Activated CD4-positive, alpha-beta T cell treated with anti-CD3 and anti-CD28 coated beads, Interleukin-2, amount 10 ng/mL, durations not matched to agents 7 days and 5 days (primary cell): ENCODE measurements around the gene DPP10. TPM values are rescaled to one million over a fixed set of nuclear protein-coding genes. Genes with fewer than 3 reads are reported as not detected.

Source experiments
- CTCF ChIA-PET: fragments of 350-600 bp; sonication (Branson Sonifier 250); formaldehyde crosslinking; loops from one replicate; lab custom pipeline; 2021; ENCODE audit warnings: antibody characterized with exemption; lab: Charles Lee
- POLR2A ChIA-PET: fragments of 350-600 bp; sonication (Branson Sonifier 250); formaldehyde crosslinking; loops from one replicate; lab custom pipeline; 2021; ENCODE audit warnings: antibody characterized with exemption; lab: Charles Lee
- DNase-seq: peaks from one replicate; pipeline ENCODE4 v3.0.0-alpha.2; 2020
- H3K27ac Mint-ChIP-seq: one replicate; pipeline ENCODE4 v1.8.0; 2021; ENCODE audit warnings: mild to moderate bottlenecking, moderate library complexity, mixed read lengths
- H3K27me3 Mint-ChIP-seq: one replicate; pipeline ENCODE4 v1.8.0; 2021; ENCODE audit warnings: mixed read lengths
- H3K36me3 Mint-ChIP-seq: one replicate; pipeline ENCODE4 v1.8.0; 2021; ENCODE audit warnings: low read depth, mixed read lengths
- H3K4me1 Mint-ChIP-seq: one replicate; pipeline ENCODE4 v1.8.0; 2021; ENCODE audit warnings: mixed read lengths
- H3K4me3 Mint-ChIP-seq: one replicate; pipeline ENCODE4 v1.8.0; 2021; ENCODE audit warnings: mild to moderate bottlenecking, moderate library complexity, mixed read lengths
- H3K9me3 Mint-ChIP-seq: one replicate; pipeline ENCODE4 v1.8.0; 2021; ENCODE audit warnings: mixed read lengths
- total RNA-seq, 2 experiments: library from RNA; stranded (reverse); gene quantifications; one replicate each; pipeline ENCODE4 v1.2.3, GENCODE V29; 2021

Gene DPP10
- total RNA-seq, 2 experiments from 2014 or later: not detected

DNA sequence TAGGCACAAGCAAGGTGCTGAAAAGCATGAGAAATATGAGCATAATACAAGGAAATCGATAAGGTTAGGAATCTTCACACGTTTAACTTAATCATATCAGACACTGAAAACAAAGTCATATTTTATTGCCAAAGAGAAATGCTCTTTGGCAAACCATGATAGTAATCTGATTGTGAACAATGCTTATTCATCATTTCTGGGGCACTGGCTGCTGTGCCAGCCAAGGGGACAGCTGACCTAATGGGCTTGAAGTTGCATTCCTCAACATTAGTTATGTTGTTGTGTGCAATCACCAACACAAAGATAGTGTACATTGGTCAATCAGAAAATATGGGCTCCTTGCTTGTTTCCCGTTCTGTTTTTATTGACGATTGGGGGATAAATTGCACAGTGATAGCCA lies 83.5 kb downstream of the DPP10 start:
- H3K36me3 Mint-ChIP-seq: no peaks in the 10 kb centered on the region
- H3K4me3 Mint-ChIP-seq: no peak overlapping the region
- H3K9me3 Mint-ChIP-seq: no peaks in the 10 kb centered on the region
- H3K4me1 Mint-ChIP-seq: no peaks in the 10 kb centered on the region
- no peak for DNase-seq
- H3K27me3 Mint-ChIP-seq: no peaks in the 10 kb centered on the region
- ChIA-PET CTCF (no interaction called here), POLR2A (no interaction called here)
- no peak overlapping the region for H3K27ac Mint-ChIP-seq

DNA sequence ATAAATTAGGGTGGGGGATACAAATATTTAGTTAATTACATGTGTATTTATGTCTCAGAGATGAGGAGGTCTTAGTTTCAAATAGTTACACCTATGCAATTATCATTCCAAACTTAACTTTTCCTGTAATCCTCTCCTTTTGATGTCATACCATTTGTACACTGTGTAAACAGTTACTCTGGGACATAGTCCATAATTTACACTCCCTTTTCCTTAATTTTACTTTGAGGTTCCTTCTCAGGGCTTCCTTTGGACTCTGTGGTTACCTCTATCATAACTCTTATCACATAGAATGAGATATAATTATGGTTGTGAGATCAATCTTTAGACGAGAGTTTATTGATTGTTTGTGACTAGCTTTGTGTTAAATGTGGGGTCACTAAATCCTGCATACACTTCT lies 84.4 kb downstream of the DPP10 start:
- CTCF ChIA-PET: no interaction called here
- H3K27me3 Mint-ChIP-seq: no peaks in the 10 kb centered on the region
- DNase-seq: no peak
- no peaks in the 10 kb centered on the region for H3K9me3 Mint-ChIP-seq
- no peaks in the 10 kb centered on the region for H3K4me1 Mint-ChIP-seq
- H3K27ac Mint-ChIP-seq: no peak overlapping the region
- no peak overlapping the region for H3K4me3 Mint-ChIP-seq
- POLR2A ChIA-PET: no interaction called here
- no peaks in the 10 kb centered on the region for H3K36me3 Mint-ChIP-seq

DNA sequence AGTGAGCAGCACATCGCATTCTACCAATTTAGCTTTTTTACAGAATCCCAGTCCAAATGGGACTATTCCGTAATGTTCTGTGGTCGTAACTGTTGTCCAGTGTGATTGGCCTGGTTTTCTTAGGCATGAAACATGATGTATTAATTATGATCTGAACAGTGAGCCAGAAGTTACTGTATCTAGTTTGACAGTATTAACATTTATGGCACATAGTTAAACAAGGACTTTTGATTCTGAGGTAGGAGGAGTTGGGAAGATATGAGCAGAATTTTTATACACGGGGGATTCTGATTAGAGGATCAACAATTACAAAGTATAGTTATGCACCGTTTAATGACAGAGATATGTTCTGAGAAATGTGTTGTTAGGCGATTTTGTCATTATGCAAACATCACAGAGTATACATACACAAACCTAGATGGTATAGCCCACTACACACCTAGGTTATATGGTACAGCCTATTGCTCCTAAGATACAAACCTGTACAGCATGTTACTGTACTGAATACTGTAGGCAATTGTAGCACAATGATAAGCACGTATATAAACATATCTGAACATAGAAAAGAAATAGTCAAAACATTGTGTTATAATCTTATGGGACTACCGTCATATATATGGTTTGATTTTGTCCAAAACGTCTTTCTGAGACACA lies 85.0 kb downstream of the DPP10 start:
- Mint-ChIP-seq H3K4me1 (no peaks in the 10 kb centered on the region), H3K4me3 (no peak overlapping the region)
- POLR2A ChIA-PET: no interaction called here

DNA sequence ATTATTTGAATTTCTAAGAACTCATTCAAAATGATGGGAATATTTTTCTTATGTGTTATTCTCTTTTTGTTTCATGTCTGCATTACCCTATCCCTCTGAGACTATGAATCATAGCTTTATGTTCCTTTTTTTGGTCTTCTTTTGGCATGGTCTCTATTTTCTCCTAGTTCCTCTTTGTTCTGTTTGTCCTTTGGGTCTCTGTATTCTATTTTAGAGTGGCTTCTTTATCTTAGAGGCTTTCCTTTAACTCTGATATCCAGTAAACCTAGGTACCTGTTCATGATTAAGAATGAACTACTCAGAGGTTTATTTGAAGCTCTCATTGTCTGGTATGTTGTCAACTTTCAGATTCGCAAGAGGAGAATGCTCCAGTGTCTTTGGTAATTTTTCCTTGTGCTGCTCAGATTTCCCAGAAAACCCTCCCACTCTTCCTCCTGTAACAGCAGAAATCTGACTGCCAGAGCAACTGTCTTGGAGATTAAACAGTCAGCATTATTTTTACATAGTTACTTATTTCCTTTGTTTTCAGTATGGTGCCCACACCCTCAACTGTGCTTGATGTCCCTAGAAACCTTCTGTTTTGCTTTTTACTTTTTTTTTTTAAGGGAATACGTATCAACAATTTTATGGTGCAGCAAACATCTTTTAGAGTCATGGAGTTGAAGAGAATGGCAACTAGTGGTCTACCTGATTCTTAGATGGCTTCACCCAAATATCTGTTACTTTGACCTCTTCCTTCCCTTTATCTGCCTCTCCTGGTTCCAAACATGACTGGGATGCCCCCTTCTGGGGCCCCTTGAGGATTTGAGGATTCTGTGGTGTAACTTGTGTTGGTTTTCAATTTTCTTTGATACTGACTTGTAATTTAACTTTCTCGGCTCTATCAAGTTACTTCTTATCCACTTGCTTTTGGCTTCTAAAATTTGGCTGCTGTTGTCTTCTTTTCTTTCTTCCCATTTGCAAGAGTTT lies 92.0 kb downstream of the DPP10 start:
- no peak overlapping the region for H3K27ac Mint-ChIP-seq
- POLR2A ChIA-PET: no interaction called here
- no peaks in the 10 kb centered on the region for H3K4me1 Mint-ChIP-seq
- no peaks in the 10 kb centered on the region for H3K36me3 Mint-ChIP-seq
- peaks cover 6% of the 10 kb centered on the region for H3K27me3 Mint-ChIP-seq
- CTCF ChIA-PET: interaction anchor here (0.6 kb wide), 1 partner anchor 147 kb away, joined by 3 read pairs; no protein-coding TSS in a partner anchor
- H3K9me3 Mint-ChIP-seq: no peaks in the 10 kb centered on the region
- H3K4me3 Mint-ChIP-seq: no peak overlapping the region
- no peak for DNase-seq

More for the DNA sequence above, 85.0 kb downstream of the DPP10 start:
- no peaks in the 10 kb centered on the region for H3K9me3 Mint-ChIP-seq
- CTCF ChIA-PET: no interaction called here
- no peak overlapping the region for H3K27ac Mint-ChIP-seq
- H3K36me3 Mint-ChIP-seq: no peaks in the 10 kb centered on the region
- DNase-seq: no peak
- H3K27me3 Mint-ChIP-seq: no peaks in the 10 kb centered on the region

DNA sequence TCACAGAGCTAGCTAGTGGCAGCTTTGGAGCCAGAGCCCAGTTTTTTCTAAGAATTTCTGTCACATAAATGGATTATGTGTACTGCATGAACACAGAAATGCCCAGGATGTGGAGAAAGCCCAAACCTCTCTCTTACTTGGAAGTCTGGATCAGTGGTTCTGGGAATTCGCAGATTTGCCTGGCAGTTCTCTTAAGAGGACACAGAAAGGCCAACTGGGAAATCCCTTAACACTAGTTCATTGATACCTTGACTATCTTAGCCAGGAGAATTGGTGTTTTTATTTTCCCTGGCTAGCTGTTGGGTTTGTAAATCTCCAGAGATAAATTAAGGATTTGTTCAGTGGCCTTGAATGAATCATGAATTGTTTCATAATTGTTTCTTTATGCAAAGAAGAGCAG lies 95.3 kb downstream of the DPP10 start:
- CTCF ChIA-PET: no interaction called here
- Mint-ChIP-seq H3K9me3 (no peaks in the 10 kb centered on the region), H3K27me3 (peaks cover 6% of the 10 kb centered on the region), H3K36me3 (no peaks in the 10 kb centered on the region), H3K27ac (no peak overlapping the region), H3K4me3 (no peak overlapping the region), H3K4me1 (no peaks in the 10 kb centered on the region)
- POLR2A ChIA-PET: no interaction called here
- no peak for DNase-seq

DNA sequence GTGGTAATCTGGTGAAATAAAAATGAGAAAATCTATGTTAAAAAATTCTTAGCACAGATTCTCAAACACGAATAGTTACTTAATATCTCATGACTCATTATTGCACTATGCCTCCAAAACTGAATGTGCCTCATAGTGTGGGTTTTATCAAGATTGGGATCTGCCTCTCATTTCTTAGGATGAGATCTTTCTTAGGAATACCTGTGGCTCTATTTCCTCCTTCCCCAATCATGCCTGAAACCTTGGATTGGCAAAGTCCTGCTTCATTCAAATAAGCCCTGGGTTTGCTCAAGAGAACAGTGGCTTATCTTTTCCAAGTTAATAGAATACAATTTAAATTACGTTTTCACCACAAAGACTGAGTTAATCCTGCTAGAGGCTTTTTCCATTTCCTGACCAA lies 100.3 kb downstream of the DPP10 start:
- H3K36me3 Mint-ChIP-seq: no peaks in the 10 kb centered on the region
- H3K9me3 Mint-ChIP-seq: no peaks in the 10 kb centered on the region
- no peak overlapping the region for H3K4me3 Mint-ChIP-seq
- ChIA-PET CTCF (no interaction called here), POLR2A (no interaction called here)
- H3K27ac Mint-ChIP-seq: no peak overlapping the region
- no peaks in the 10 kb centered on the region for H3K4me1 Mint-ChIP-seq
- no peak for DNase-seq
- H3K27me3 Mint-ChIP-seq: peaks cover 5% of the 10 kb centered on the region

DNA sequence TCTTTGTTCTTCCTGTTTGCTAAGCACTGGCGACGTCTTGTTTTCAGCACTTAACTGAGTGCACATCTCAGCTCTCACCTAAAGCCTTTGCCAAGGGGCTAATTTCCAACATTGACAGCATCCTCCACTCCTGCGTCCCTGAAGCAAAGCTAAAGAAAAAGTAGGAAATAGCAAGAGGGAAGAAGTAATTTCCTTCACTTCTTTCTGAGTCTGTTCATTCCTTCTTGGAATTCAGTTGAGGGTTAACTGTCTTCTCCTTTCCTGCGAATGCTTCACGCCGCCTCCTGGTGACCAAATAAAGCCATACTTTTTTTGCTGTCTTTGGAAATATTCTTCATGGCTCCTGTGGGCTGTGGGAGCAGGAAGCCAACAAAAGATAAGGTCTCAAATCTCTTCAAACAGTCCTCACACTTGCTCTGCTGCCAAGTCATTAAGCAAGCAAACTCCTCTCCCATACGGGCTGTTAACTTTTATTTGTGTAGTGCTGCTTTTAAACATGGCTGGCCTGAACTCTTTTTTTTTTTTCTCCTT lies 100.9 kb downstream of the DPP10 start:
- no peak overlapping the region for H3K27ac Mint-ChIP-seq

DNA sequence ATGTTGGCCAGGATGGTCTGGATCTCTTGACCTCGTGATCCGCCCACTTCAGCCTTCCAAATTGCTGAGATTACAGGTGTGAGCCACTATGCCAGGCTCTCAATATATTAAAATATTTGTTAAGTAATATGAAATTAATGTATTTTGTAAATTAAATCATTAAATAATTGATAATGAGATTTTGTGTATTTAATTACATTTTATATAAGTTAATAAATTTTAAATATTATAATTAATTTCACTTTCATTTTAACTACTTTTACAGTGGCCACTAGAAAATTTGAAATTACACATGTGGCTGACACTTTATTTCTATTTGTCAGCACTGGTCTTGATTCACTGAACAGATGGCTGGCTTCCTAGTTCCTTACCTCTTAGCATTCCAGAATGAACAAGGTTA lies 102.6 kb downstream of the DPP10 start:
- Mint-ChIP-seq H3K4me1 (no peaks in the 10 kb centered on the region), H3K27ac (no peak overlapping the region), H3K27me3 (peaks cover 6% of the 10 kb centered on the region), H3K9me3 (no peaks in the 10 kb centered on the region), H3K36me3 (no peaks in the 10 kb centered on the region), H3K4me3 (no peak overlapping the region)
- ChIA-PET POLR2A (no interaction called here), CTCF (no interaction called here)
- no peak for DNase-seq

More for the DNA sequence above, 100.9 kb downstream of the DPP10 start:
- ChIA-PET CTCF (no interaction called here), POLR2A (no interaction called here)
- no peak overlapping the region for H3K4me3 Mint-ChIP-seq
- no peaks in the 10 kb centered on the region for H3K36me3 Mint-ChIP-seq
- no peaks in the 10 kb centered on the region for H3K9me3 Mint-ChIP-seq
- H3K4me1 Mint-ChIP-seq: no peaks in the 10 kb centered on the region
- DNase-seq: no peak
- peaks cover 5% of the 10 kb centered on the region for H3K27me3 Mint-ChIP-seq

DNA sequence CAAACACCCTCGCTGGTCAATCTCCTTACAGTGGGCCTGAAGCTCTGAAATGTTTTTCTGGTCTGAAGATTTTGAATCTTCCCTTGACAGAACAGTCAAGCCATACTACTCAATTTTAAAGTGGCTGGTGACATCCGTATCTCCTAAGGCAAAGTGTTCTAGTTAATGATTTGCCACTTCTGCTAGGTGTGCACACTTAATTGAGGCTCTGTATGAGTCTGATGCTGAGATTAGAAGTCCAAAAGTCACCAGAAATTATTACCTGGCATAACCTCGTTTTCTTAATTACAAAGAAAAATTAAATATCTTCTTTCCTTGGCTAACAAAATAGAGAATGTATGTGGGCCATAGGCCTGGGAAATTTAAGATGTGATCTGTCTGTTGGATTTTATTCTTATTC lies 104.1 kb downstream of the DPP10 start:
- no peaks in the 10 kb centered on the region for H3K9me3 Mint-ChIP-seq
- no peak overlapping the region for H3K27ac Mint-ChIP-seq
- H3K4me3 Mint-ChIP-seq: no peak overlapping the region
- DNase-seq: no peak
- H3K36me3 Mint-ChIP-seq: no peaks in the 10 kb centered on the region
- H3K4me1 Mint-ChIP-seq: no peaks in the 10 kb centered on the region
- H3K27me3 Mint-ChIP-seq: peaks cover 6% of the 10 kb centered on the region
- ChIA-PET POLR2A (no interaction called here), CTCF (no interaction called here)

DNA sequence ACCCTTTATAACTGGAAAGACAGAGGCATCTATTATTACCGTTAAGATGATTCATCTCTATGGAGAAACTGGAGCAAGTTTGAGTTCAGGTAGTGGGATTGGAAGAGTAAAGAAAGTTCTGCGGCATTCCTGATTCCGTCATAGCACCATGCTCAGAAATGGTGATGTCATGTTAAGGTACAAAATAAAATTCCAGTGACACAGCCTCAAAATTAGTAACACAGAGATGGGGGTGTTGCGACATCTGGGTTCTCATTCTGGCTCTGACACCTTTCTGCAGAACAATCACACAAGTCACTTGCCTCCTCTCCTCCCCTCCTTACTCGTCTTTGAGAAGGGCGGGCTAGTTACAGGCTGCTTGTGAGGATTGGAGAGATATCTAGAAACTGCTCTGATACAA lies 105.7 kb downstream of the DPP10 start:
- no peak for DNase-seq
- Mint-ChIP-seq H3K27me3 (peaks cover 6% of the 10 kb centered on the region), H3K36me3 (no peaks in the 10 kb centered on the region), H3K27ac (no peak overlapping the region), H3K9me3 (no peaks in the 10 kb centered on the region), H3K4me1 (no peaks in the 10 kb centered on the region), H3K4me3 (no peak overlapping the region)
- ChIA-PET CTCF (no interaction called here), POLR2A (no interaction called here)

DNA sequence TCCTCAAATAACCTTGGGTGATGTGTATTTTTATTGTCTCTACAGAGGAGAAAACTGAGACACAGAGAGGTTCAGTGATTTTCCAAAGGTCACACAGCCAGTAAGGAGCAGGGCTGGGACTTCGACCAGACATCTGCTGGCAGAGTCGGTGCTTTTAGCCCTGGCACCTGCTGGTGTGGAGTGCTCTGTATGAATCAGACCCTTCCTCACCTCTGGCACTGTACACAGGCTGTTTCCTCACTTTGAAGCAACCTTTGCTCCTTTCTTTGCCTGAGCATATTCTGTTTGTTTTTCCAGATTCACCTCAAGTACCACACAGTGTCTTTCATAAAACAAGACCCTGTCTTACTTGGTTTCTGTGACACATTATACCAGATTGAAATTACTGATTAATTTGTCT lies 107.9 kb downstream of the DPP10 start:
- H3K4me1 Mint-ChIP-seq: no peaks in the 10 kb centered on the region
- DNase-seq: no peak

DNA sequence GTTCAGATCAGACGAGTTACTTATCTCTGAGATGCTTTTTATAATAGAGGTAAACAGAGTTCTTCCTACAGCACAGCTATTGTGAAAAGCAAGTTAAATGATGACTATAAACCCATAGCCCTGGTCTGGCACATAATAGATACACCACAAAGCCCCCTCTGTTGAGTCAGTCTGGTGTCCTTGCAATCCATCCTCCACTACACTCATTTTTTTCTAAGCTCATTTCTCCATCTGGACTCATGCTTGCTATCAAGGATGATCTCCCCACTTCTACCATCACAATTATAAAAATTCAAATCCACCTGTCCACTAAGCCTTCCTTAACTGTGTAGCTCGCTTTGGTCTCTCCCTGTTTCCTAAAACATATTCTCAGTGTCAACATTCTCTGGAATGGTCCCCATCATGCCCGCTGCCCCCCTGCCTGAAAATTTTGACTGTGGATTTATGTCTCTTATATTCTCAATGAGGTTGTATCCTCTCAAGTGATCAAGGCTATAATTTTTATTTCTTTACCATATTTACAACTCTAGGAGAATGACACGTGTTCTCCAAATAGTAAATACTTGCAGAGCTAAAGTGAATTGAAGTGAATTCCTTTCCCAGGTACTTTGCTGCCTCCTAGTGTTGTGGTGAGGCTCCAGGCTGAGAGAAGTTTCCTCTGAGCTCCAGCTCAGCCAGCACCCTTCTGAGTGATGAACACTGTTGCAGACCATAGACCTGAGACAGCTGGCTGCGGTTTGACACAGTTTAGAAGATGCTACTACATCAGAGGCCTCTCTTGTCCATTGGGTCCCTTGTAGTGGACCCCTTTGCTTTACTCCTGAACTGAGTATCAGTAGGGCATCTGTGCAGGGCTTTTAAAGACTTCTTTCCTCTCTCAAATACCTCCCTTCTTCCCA lies 108.7 kb downstream of the DPP10 start:
- ChIA-PET POLR2A (no interaction called here), CTCF (interaction anchor here (1.1 to 1.7 kb wide), 3 partner anchors 9 to 947 kb away, joined by 3 to 7 read pairs (median 3); no protein-coding TSS in a partner anchor)
- peaks cover 1% of the 10 kb centered on the region for H3K27me3 Mint-ChIP-seq
- no peaks in the 10 kb centered on the region for H3K36me3 Mint-ChIP-seq
- DNase-seq: peak; percentile 27
- H3K9me3 Mint-ChIP-seq: no peaks in the 10 kb centered on the region
- no peak overlapping the region for H3K4me3 Mint-ChIP-seq
- H3K4me1 Mint-ChIP-seq: no peaks in the 10 kb centered on the region
- H3K27ac Mint-ChIP-seq: no peak overlapping the region

More for the DNA sequence above, 107.9 kb downstream of the DPP10 start:
- H3K27me3 Mint-ChIP-seq: peaks cover 1% of the 10 kb centered on the region
- no peaks in the 10 kb centered on the region for H3K9me3 Mint-ChIP-seq
- ChIA-PET CTCF (interaction anchor here (1.2 kb wide), 1 partner anchor 9 kb away, joined by 3 read pairs; no protein-coding TSS in a partner anchor), POLR2A (no interaction called here)
- H3K27ac Mint-ChIP-seq: no peak overlapping the region
- H3K4me3 Mint-ChIP-seq: no peak overlapping the region
- H3K36me3 Mint-ChIP-seq: no peaks in the 10 kb centered on the region
